Type B pancreatic cell (in vitro differentiated cells): ENCODE data around the gene ZNF281. TPM values are rescaled to one million over a fixed set of nuclear protein-coding genes. Genes with fewer than 3 reads are reported as not detected.

Experiments used
- DNase-seq: peaks from one replicate; pipeline ENCODE4 v3.0.0; 2021; ENCODE audit warnings: mixed read lengths; ENCODE audit not compliant: unreplicated experiment; ENCODE audit errors: extremely low spot score
- H3K27ac Mint-ChIP-seq: 2 replicates; pipeline ENCODE4 v1.8.0; 2021; ENCODE audit warnings: mild to moderate bottlenecking, mixed read lengths
- H3K27me3 Mint-ChIP-seq: 2 replicates; pipeline ENCODE4 v1.8.0; 2021; ENCODE audit warnings: mixed read lengths
- H3K36me3 Mint-ChIP-seq: 2 replicates; pipeline ENCODE4 v1.8.0; 2021; ENCODE audit warnings: mixed read lengths
- H3K4me1 Mint-ChIP-seq: one replicate; pipeline ENCODE4 v1.8.0; 2021; ENCODE audit warnings: mixed read lengths; ENCODE audit not compliant: unreplicated experiment
- H3K4me3 Mint-ChIP-seq: 2 replicates; pipeline ENCODE4 v1.8.0; 2021; ENCODE audit warnings: mild to moderate bottlenecking, mixed read lengths
- H3K9me3 Mint-ChIP-seq: 2 replicates; pipeline ENCODE4 v1.8.0; 2021; ENCODE audit warnings: mixed read lengths
- CTCF ChIP-seq: fragments of 200-600 bp; sonication (generic); conservative IDR thresholded peaks from 2 replicates; pipeline ENCODE4 v1.5.0; 2021; ENCODE audit warnings: antibody characterized with exemption, mild to moderate bottlenecking
- total RNA-seq: library from RNA; stranded (reverse); gene quantifications from 2 replicates; pipeline ENCODE4 v1.2.1, GENCODE V29; 2021; ENCODE audit warnings: low replicate concordance

Gene ZNF281
- total RNA-seq, 1 donor from 2014 or later: 30.5 TPM

DNA sequence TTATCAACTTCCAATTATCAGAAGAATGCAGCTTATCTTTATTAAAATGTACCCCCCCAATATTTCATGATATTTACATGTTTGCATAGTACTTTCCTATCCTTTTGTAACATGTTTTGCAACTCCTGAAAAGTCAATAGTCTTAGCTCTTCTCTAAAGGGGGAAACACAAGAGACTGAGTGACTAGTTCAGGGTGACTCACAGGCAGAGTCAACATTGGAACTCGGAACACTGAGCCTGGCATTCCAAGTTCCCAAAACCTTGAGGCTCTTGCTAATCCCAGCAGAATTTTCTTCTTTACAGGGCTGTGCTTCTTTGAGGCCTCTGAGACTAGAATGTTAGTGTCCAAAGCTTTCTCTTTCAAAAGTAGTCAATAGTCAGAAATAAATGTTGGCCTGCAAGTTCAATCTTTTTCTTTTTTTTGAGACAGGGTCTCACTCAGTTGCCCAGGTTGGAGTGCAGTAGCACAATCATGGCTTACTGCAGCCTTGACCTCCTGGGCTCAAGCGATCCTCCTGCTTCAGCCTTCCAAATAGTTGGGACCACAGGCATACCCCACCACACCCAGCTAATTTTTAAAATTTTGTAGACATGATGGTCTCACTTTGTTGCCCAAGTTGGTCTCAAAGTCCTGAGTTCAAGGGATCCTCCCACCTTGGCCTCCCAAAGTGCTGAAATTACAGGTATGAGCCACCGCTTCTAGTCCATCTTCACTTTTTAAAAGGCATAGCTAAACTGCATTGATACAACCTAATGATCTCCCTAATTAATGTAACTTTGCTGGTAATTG, 37.5 kb downstream of the ZNF281 start:
- peaks cover 5% of the 10 kb centered on the region for H3K36me3 Mint-ChIP-seq
- no peak for TF ChIP-seq CTCF
- DNase-seq: no peak
- no peak overlapping the region for H3K27ac Mint-ChIP-seq
- peaks cover 21% of the 10 kb centered on the region for H3K4me1 Mint-ChIP-seq
- H3K4me3 Mint-ChIP-seq: no peak overlapping the region
- peaks cover 5% of the 10 kb centered on the region for H3K9me3 Mint-ChIP-seq
- H3K27me3 Mint-ChIP-seq: no peaks in the 10 kb centered on the region

DNA sequence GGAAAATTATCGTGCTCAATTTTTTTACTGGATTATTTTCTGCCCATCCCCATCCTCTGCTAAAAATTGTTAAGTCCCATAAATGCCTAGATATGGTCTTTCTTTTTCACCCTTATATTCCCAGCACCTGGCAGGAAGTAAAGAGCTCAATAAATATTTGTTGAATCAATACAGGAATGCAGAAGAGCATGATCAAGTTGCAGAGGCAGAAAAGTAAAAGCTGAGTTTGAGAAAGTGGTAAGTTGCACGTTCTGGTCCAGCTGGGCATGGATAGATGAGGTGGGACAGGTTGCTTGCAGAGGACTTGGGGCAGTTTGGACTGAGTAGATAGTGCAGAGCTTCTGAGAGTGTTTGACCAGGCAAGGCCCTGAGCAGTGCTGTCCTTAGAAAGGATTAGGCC, 40.1 kb downstream of the ZNF281 start:
- DNase-seq: no peak
- no peak for TF ChIP-seq CTCF
- Mint-ChIP-seq H3K4me1 (peaks cover 13% of the 10 kb centered on the region), H3K27ac (no peak overlapping the region), H3K27me3 (no peaks in the 10 kb centered on the region), H3K4me3 (no peak overlapping the region), H3K9me3 (no peaks in the 10 kb centered on the region), H3K36me3 (no peaks in the 10 kb centered on the region)

GRCh38 chr1:200369131-200369530, 40.7 kb downstream of the ZNF281 start:
- no peak overlapping the region for H3K4me3 Mint-ChIP-seq
- H3K27me3 Mint-ChIP-seq: no peaks in the 10 kb centered on the region
- no peak for TF ChIP-seq CTCF
- H3K9me3 Mint-ChIP-seq: no peaks in the 10 kb centered on the region
- H3K36me3 Mint-ChIP-seq: no peaks in the 10 kb centered on the region
- DNase-seq: no peak
- H3K27ac Mint-ChIP-seq: no peak overlapping the region
- peaks cover 11% of the 10 kb centered on the region for H3K4me1 Mint-ChIP-seq

- Mint-ChIP-seq H3K36me3 (no peaks in the 10 kb centered on the region), H3K4me3 (no peak overlapping the region), H3K4me1 (peaks cover 8% of the 10 kb centered on the region), H3K27ac (no peak overlapping the region), H3K27me3 (no peaks in the 10 kb centered on the region), H3K9me3 (no peaks in the 10 kb centered on the region)
- no peak for DNase-seq
- no peak for TF ChIP-seq CTCF
Observed at GRCh38 chr1:200368556-200368955, 41.3 kb downstream of the ZNF281 start.

DNA sequence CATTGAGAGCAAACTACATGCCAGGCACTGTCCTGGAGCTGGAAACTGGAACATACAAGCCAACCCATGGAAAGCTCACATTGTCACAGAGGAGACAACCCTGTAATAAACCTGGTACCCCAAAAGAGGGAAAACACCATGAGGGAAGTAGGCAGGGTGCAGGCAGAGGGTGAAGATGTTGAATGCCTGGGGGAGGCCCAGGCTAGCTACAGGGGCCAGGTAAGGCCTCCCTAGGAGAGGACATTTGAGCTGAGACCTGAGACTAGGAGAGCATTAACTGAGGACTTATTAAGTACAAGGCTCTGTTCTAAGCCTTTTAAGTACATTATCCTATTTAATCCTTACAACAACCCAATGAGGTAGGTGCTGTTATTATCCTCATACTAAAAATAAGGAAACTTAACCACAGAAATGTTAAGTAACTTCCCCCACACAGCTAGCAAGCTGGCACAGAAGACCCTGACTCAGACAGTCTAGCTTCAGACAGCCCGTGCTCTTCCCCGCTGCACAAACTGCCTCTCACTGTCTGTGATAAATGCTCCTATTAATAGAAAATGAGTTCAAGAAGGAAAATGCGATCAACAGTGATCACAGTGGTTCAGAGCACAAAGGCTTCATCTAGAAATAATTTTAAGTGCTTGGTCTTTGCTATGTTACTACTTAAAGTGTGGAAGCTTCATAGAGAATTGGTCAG, 41.8 kb downstream of the ZNF281 start:
- H3K9me3 Mint-ChIP-seq: no peaks in the 10 kb centered on the region
- no peak overlapping the region for H3K4me3 Mint-ChIP-seq
- TF ChIP-seq CTCF: no peak
- peaks cover 6% of the 10 kb centered on the region for H3K4me1 Mint-ChIP-seq
- no peak overlapping the region for H3K27ac Mint-ChIP-seq
- no peaks in the 10 kb centered on the region for H3K27me3 Mint-ChIP-seq
- no peaks in the 10 kb centered on the region for H3K36me3 Mint-ChIP-seq
- DNase-seq: no peak
